ENCODE results near the gene HK2. TPM values are rescaled to one million over a fixed set of nuclear protein-coding genes. Genes with fewer than 3 reads are reported as not detected.

Gene HK2
- total RNA-seq, 1 experiment from 2014 or later, result 43.8 TPM

GRCh38 chr2:74857725-74858124, 23.8 kb downstream of the HK2 start:
- H3F3A ChIP-seq (ENCODE audit: low read length, unreplicated experiment), result no peaks in the 10 kb centered on the region
- no peak for DNase-seq
- ChIA-PET CTCF (no interaction called here), POLR2A (ENCODE audit: unreplicated experiment) (no interaction called here)
- no peak overlapping the region for H3K4me2 ChIP-seq (ENCODE audit: low read length)
- H3K9me2 ChIP-seq (replicated peaks; ENCODE audit: low read length), result no peaks in the 10 kb centered on the region
- peaks cover 22% of the 10 kb centered on the region for H3K4me1 ChIP-seq (ENCODE audit: insufficient read depth, low read length)
- H3K9me3 ChIP-seq (ENCODE audit: low read length), result no peaks in the 10 kb centered on the region
- no peaks in the 10 kb centered on the region for H4K20me1 ChIP-seq (ENCODE audit: low read length)
- H3K36me3 ChIP-seq (ENCODE audit: low read depth, low read length), result peaks cover 50% of the 10 kb centered on the region
- TF ChIP-seq CTCF (conservative IDR thresholded peaks at IDR 0.05; ENCODE audit: low read depth, low read length) (no peak), EZH2phosphoT487 (IDR thresholded peaks at IDR 0.05; ENCODE audit: borderline replicate concordance, low read length) (no peak), EZH2 (IDR thresholded peaks at IDR 0.05; ENCODE audit: low read length, unreplicated experiment) (no peak)
- peaks cover 95% of the 10 kb centered on the region for H3K79me2 ChIP-seq (ENCODE audit: low read length)
- no peak for ATAC-seq
- no TSS peak for BruUV-seq (replicated peaks)
- H2AFZ ChIP-seq (ENCODE audit: low read length), result no peak overlapping the region
- no peaks in the 10 kb centered on the region for H3K27me3 ChIP-seq (ENCODE audit: low read length)
- H3K27ac ChIP-seq (ENCODE audit: low read length), result no peak overlapping the region
- H3K9ac ChIP-seq (ENCODE audit: low read length), result no peak overlapping the region
- H3K4me3 ChIP-seq (ENCODE audit: low read length), result no peak overlapping the region
- intact Hi-C loops (cut with micrococcal nuclease), result no loop called here

DNA sequence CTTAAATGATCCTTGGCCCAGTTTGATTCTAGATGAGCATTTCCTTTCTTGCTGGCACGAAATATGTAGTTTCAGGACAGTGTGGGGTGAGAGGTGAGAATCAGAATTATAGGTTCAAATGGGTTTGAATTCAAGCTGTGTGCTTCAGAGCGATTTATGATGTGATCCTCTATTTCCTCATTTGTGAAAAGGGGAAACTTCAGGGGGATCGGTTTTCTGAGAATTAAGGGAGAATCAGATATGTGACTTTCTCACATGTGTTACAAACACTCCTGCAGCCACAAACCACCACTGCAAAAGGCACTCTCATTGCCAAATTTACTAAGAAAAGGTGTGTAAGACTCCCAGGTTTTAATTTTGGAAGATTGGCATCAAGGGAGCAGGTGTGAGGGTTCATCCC, 24.4 kb downstream of the HK2 start:
- Histone ChIP-seq H3K9me3 (ENCODE audit: low read length) (no peaks in the 10 kb centered on the region), H3K4me1 (ENCODE audit: insufficient read depth, low read length) (peaks cover 23% of the 10 kb centered on the region), H3K27me3 (ENCODE audit: low read length) (no peaks in the 10 kb centered on the region), H3K9me2 (replicated peaks; ENCODE audit: low read length) (no peaks in the 10 kb centered on the region), H3K4me2 (ENCODE audit: low read length) (no peak overlapping the region), H3K79me2 (ENCODE audit: low read length) (peaks cover 95% of the 10 kb centered on the region), H2AFZ (ENCODE audit: low read length) (no peak overlapping the region), H3K36me3 (ENCODE audit: low read depth, low read length) (peaks cover 50% of the 10 kb centered on the region), H4K20me1 (ENCODE audit: low read length) (no peaks in the 10 kb centered on the region), H3K27ac (ENCODE audit: low read length) (no peak overlapping the region), H3K9ac (ENCODE audit: low read length) (no peak overlapping the region), H3F3A (ENCODE audit: low read length, unreplicated experiment) (no peaks in the 10 kb centered on the region), H3K4me3 (ENCODE audit: low read length) (no peak overlapping the region)
- BruUV-seq (replicated peaks), result no TSS peak
- ATAC-seq (no peak), DNase-seq (no peak)
- CTCF ChIA-PET, result no interaction called here
- POLR2A ChIA-PET (ENCODE audit: unreplicated experiment), result no interaction called here
- TF ChIP-seq EZH2 (IDR thresholded peaks at IDR 0.05; ENCODE audit: low read length, unreplicated experiment) (no peak), CTCF (conservative IDR thresholded peaks at IDR 0.05; ENCODE audit: low read depth, low read length) (no peak)
- intact Hi-C loops (cut with micrococcal nuclease), result no loop called here

DNA sequence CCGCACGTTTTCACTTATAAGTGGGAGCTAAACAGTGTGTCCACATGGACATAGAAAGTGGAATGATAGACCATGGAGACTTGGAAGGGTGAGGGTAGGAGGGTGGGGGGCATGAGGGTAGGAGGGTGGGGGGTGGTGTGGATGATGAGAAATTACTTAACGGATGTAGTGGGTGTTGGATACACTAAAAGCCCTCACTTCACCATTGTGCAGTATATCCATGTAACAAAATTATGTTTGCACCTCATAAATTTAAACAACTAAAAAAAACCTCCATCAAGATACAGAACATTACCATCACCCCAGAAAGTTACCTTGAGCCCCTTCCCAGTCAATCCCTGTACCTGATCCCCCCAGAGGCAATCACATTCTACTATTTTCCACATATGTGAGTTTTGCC, 26.2 kb downstream of the HK2 start:
- Histone ChIP-seq H2AFZ (ENCODE audit: low read length) (no peak overlapping the region), H3K9me2 (replicated peaks; ENCODE audit: low read length) (no peaks in the 10 kb centered on the region), H3K27me3 (ENCODE audit: low read length) (no peaks in the 10 kb centered on the region), H3K4me3 (ENCODE audit: low read length) (no peak overlapping the region), H3K36me3 (ENCODE audit: low read depth, low read length) (peaks cover 41% of the 10 kb centered on the region), H3K27ac (ENCODE audit: low read length) (no peak overlapping the region), H3K9me3 (ENCODE audit: low read length) (no peaks in the 10 kb centered on the region), H3K79me2 (ENCODE audit: low read length) (peaks cover 96% of the 10 kb centered on the region), H3F3A (ENCODE audit: low read length, unreplicated experiment) (no peaks in the 10 kb centered on the region), H4K20me1 (ENCODE audit: low read length) (no peaks in the 10 kb centered on the region), H3K4me2 (ENCODE audit: low read length) (no peak overlapping the region), H3K9ac (ENCODE audit: low read length) (no peak overlapping the region), H3K4me1 (ENCODE audit: insufficient read depth, low read length) (peaks cover 41% of the 10 kb centered on the region)
- intact Hi-C loops (cut with micrococcal nuclease), result no loop called here
- POLR2A ChIA-PET (ENCODE audit: unreplicated experiment), result no interaction called here
- CTCF ChIA-PET, result no interaction called here
- DNase-seq (no peak), ATAC-seq (no peak)
- TF ChIP-seq CTCF (conservative IDR thresholded peaks at IDR 0.05; ENCODE audit: low read depth, low read length), result no peak
- no peak for TF ChIP-seq EZH2 (IDR thresholded peaks at IDR 0.05; ENCODE audit: low read length, unreplicated experiment)
- no peak for TF ChIP-seq EZH2phosphoT487 (IDR thresholded peaks at IDR 0.05; ENCODE audit: borderline replicate concordance, low read length)
- BruUV-seq (replicated peaks), result no TSS peak
